Upper lobe of right lung (tissue), 1 donor: ENCODE measurements around the gene SERPIND1. TPM values are rescaled to one million over a fixed set of nuclear protein-coding genes. Genes with fewer than 3 reads are reported as not detected.

Experiments used
- ATAC-seq: fragments of 200-7000 bp; cut with Tn5 transposase; one replicate; pipeline ENCODE4 v1.9.1; 2020; ENCODE audit warnings: mild to moderate bottlenecking, moderate library complexity
- DNase-seq: peaks from one replicate; pipeline ENCODE4 v3.0.0-alpha.2; 2020
- H3K27ac ChIP-seq: fragments of 200-600 bp; one replicate; pipeline ENCODE4 v1.8.0; 2022
- H3K27me3 ChIP-seq: fragments of 200-600 bp; one replicate; pipeline ENCODE4 v1.8.0; 2022; ENCODE audit warnings: mild to moderate bottlenecking
- H3K36me3 ChIP-seq: fragments of 200-600 bp; one replicate; pipeline ENCODE4 v1.8.0; 2022
- H3K4me1 ChIP-seq: fragments of 200-600 bp; one replicate; pipeline ENCODE4 v1.8.0; 2022
- H3K4me3 ChIP-seq: fragments of 200-600 bp; one replicate; pipeline ENCODE4 v1.8.0; 2022; ENCODE audit warnings: mild to moderate bottlenecking
- H3K9me3 ChIP-seq: fragments of 200-600 bp; one replicate; pipeline ENCODE4 v1.8.0; 2022
- CTCF ChIP-seq: fragments of 200-600 bp; IDR thresholded peaks from one replicate; pipeline ENCODE4 v1.8.0; 2022; ENCODE audit warnings: antibody characterized with exemption
- intact Hi-C: fragments of 100-400 bp; cut with DNase I; formaldehyde crosslinking; loops from one replicate; pipeline ENCODE4 v1.11.0; 2022
- total RNA-seq: library from RNA; stranded (reverse); fragmentation: NEBNext Ultra II Directional; extraction: Animal tissue kit (Norgen Biotek cat#: 25700); gene quantifications from one replicate; pipeline ENCODE4 v1.2.1, GENCODE V29; 2021
- donor health status: DM: no; HTN: yes; CAD: no; lungs with severe emphysema.

Gene SERPIND1
- total RNA-seq, 1 donor from 2014 or later: 0.58 TPM

GRCh38 chr22:20779014-20779817, 5.3 kb downstream of the SERPIND1 start:
- no peak for DNase-seq

DNA sequence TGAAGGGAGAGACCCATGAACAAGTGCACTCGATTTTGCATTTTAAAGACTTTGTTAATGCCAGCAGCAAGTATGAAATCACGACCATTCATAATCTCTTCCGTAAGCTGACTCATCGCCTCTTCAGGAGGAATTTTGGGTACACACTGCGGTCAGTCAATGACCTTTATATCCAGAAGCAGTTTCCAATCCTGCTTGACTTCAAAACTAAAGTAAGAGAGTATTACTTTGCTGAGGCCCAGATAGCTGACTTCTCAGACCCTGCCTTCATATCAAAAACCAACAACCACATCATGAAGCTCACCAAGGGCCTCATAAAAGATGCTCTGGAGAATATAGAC, 5.9 kb downstream of the SERPIND1 start:
- Histone ChIP-seq H3K9me3 (no peaks in the 10 kb centered on the region), H3K4me3 (no peak overlapping the region), H3K27me3 (no peaks in the 10 kb centered on the region), H3K27ac (no peak overlapping the region), H3K36me3 (peaks cover 38% of the 10 kb centered on the region), H3K4me1 (peaks cover 25% of the 10 kb centered on the region)
- intact Hi-C loops: no loop called here
- no peak for DNase-seq
- TF ChIP-seq CTCF: no peak
- ATAC-seq: no peak

More at GRCh38 chr22:20779014-20779817, 5.3 kb downstream of the SERPIND1 start:
- TF ChIP-seq CTCF: no peak
- ATAC-seq: no peak
- no peak overlapping the region for H3K4me3 ChIP-seq
- intact Hi-C loops: no loop called here
- H3K9me3 ChIP-seq: no peaks in the 10 kb centered on the region
- H3K4me1 ChIP-seq: peaks cover 22% of the 10 kb centered on the region
- no peak overlapping the region for H3K27ac ChIP-seq
- H3K36me3 ChIP-seq: peaks cover 38% of the 10 kb centered on the region
- H3K27me3 ChIP-seq: no peaks in the 10 kb centered on the region

DNA sequence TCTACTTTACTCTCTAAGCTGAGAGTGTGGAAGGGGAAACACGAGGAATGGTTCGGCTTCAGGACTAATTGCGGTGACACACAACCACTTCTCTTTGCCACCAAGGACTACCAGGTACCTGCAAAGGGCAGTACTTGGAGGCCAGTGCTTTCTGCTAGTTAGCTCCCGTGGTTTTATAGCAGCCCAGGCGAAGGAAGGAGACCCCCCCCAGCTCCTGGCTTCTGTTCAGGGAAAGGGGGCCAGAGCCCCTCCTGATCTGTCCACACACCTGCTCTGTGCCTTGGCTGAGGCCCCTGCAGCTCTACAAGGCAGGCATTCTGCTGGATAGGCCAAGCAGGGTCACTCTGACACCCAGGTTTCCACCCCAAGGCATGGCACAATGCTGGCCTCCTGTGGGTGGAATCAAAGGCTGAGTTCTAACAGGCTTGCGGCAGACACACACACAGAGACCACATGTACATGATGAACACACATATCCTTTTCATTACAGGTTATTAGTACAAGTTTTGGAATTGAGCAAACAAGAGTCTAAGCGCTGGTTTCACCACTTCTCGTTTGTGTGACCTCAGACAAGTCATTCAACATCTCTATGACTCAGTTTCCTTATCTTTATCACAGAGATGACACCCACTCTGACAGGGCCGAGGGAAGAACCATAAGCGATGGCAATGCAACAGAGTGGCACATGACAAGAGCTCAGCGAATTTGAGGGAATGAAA, 7.5 kb downstream of the SERPIND1 start:
- no peak for TF ChIP-seq CTCF

GRCh38 chr22:20782083-20782482, 8.2 kb downstream of the SERPIND1 start:
- H3K27ac ChIP-seq: no peak overlapping the region
- H3K27me3 ChIP-seq: no peaks in the 10 kb centered on the region
- no peaks in the 10 kb centered on the region for H3K9me3 ChIP-seq
- DNase-seq (no peak), ATAC-seq (no peak)
- H3K4me1 ChIP-seq: peaks cover 25% of the 10 kb centered on the region
- no peak for TF ChIP-seq CTCF
- H3K4me3 ChIP-seq: no peak overlapping the region
- peaks cover 28% of the 10 kb centered on the region for H3K36me3 ChIP-seq
- intact Hi-C loops: no loop called here

More for the DNA sequence above, 7.5 kb downstream of the SERPIND1 start:
- Histone ChIP-seq H3K27me3 (no peaks in the 10 kb centered on the region), H3K4me1 (peaks cover 25% of the 10 kb centered on the region), H3K27ac (no peak overlapping the region), H3K4me3 (no peak overlapping the region), H3K9me3 (no peaks in the 10 kb centered on the region), H3K36me3 (peaks cover 25% of the 10 kb centered on the region)
- peak; percentile 51 for ATAC-seq
- intact Hi-C loops: no loop called here
- no peak for DNase-seq

GRCh38 chr22:20782596-20783299, 8.8 kb downstream of the SERPIND1 start:
- Histone ChIP-seq H3K4me3 (no peak overlapping the region), H3K36me3 (peaks cover 35% of the 10 kb centered on the region), H3K4me1 (peaks cover 21% of the 10 kb centered on the region), H3K27ac (no peak overlapping the region), H3K9me3 (no peaks in the 10 kb centered on the region), H3K27me3 (no peaks in the 10 kb centered on the region)
- TF ChIP-seq CTCF: no peak
- intact Hi-C loops: no loop called here
- ATAC-seq (no peak), DNase-seq (no peak)
